Fibroblast of lung (primary cell): ENCODE data around the gene NCOA1.

ENCODE experiments used
- CTCF ChIP-seq, 2 donors: IDR thresholded peaks in 1 of 2; conservative IDR thresholded peaks in 1 of 2; 1 replicate in 1 of 2; 2 replicates in 1 of 2; pipeline ENCODE4 v1.5.1; 2011 to 2012; ENCODE audit warnings: low read length in 2 of 2, control low read depth in 1 of 2, inconsistent platforms in 1 of 2, low read depth in 1 of 2, mild to moderate bottlenecking in 1 of 2
- EZH2 ChIP-seq: IDR thresholded peaks from 2 replicates; pipeline ENCODE4 v1.5.1; 2012; ENCODE audit warnings: low read length, control low read depth, mild to moderate bottlenecking; ENCODE audit errors: missing control alignments

DNA sequence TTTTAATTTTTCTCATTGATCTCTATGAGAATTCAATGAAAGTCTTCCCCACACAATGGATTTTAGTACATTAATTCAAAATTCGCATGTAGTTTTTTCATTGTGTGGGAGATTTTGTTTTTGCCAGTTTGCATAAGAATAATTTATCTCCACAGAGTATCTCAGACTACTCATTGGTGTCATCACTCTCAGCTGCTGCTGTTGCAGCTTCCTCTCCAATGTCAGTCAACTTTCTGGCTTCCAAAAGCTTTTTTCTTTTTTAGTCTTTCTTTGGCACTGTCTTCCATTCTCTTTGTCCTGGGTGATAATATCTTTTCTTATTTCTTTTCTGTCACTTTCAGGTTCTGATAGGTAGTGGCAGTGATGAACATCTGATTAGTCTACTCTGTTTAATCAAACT lies 251.7 kb downstream of the NCOA1 start:
- TF ChIP-seq CTCF (conservative IDR thresholded peaks at IDR 0.05 in 1 of 2, IDR thresholded peaks at IDR 0.05 in 1 of 2; ENCODE audit: low read depth in 1 of 2, low read length in 2 of 2) (no peak), EZH2 (no peak)
